Measurements from ENCODE around the gene KCNQ1.

KCNQ1 gene

GRCh38 chr11:2660357-2660939 lies 215.6 kb downstream of the KCNQ1 start:
- DNase-seq: no peak

- no peak for DNase-seq
Observed at GRCh38 chr11:2661173-2662023, 216.6 kb downstream of the KCNQ1 start.

- no peak for DNase-seq
Observed at GRCh38 chr11:2662024-2662312, 217.2 kb downstream of the KCNQ1 start.

- no peak for DNase-seq
Observed at GRCh38 chr11:2662430-2663299, 217.9 kb downstream of the KCNQ1 start.

- no peak for DNase-seq
Observed at GRCh38 chr11:2663506-2663905, 218.7 kb downstream of the KCNQ1 start.

GRCh38 chr11:2663915-2664314 lies 219.1 kb downstream of the KCNQ1 start:
- DNase-seq: no peak

GRCh38 chr11:2664376-2664775 lies 219.6 kb downstream of the KCNQ1 start:
- no peak for DNase-seq

GRCh38 chr11:2664791-2665525 lies 220.2 kb downstream of the KCNQ1 start:
- no peak for DNase-seq

GRCh38 chr11:2665526-2666400 lies 221.0 kb downstream of the KCNQ1 start:
- DNase-seq: no peak

- DNase-seq: no peak
Observed at GRCh38 chr11:2666401-2666741, 221.6 kb downstream of the KCNQ1 start.

GRCh38 chr11:2666828-2667570 lies 222.2 kb downstream of the KCNQ1 start:
- no peak for DNase-seq

- no peak for DNase-seq
Observed at GRCh38 chr11:2667940-2668339, 223.1 kb downstream of the KCNQ1 start.

- no peak for DNase-seq
Observed at GRCh38 chr11:2668876-2669275, 224.1 kb downstream of the KCNQ1 start.

GRCh38 chr11:2669634-2670469 lies 225.0 kb downstream of the KCNQ1 start:
- DNase-seq: no peak

- no peak for DNase-seq
Observed at GRCh38 chr11:2670541-2671100, 225.8 kb downstream of the KCNQ1 start.

GRCh38 chr11:2671748-2672147 lies 226.9 kb downstream of the KCNQ1 start:
- no peak for DNase-seq

- no peak for DNase-seq
Observed at GRCh38 chr11:2672553-2673249, 227.9 kb downstream of the KCNQ1 start.

- DNase-seq: no peak
Observed at GRCh38 chr11:2673250-2673610, 228.4 kb downstream of the KCNQ1 start.

GRCh38 chr11:2673871-2674471 lies 229.2 kb downstream of the KCNQ1 start:
- DNase-seq: no peak

Data from activated CD8-positive, alpha-beta memory T cell treated with anti-CD3 and anti-CD28 coated beads, Interleukin-2, amount 50 U/mL, for 4 hours (primary cell).